Measurements from ENCODE around the gene ERAS.
"Not testable (repeated sequence)": the region's sequence is repeated elsewhere in the genome, so short reads cannot be mapped to it uniquely, and the experiment has no call there.

Gene ERAS

DNA sequence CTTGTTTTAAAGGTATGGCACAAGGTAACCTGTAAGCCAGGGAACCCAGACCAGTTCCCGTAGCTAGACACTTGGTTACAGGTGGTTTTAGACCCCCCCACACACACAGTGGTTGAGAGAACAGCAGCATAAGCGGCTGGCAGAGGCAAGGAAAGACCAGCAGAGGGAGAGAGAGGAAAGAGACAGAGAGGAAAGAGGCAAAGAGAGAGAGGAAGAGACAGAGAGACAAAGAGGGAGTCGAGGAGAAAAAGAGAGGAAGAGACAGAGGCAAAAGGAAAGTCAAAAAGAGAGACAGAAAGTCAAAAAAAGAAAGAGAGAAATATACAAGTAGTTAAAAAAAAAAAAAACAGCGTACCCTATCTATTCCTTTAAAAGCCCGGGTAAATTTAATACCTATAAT is 28.6 kb downstream of the ERAS start:
- Histone ChIP-seq H3K4me3 (ENCODE audit: low read length, poor library complexity, severe bottlenecking) (no peak overlapping the region), H4K20me1 (ENCODE audit: insufficient read depth, low read length, poor library complexity, severe bottlenecking) (no peaks in the 10 kb centered on the region), H3F3A (ENCODE audit: low read depth) (no peaks in the 10 kb centered on the region), H3K36me3 (ENCODE audit: insufficient read depth, low read length) (no peaks in the 10 kb centered on the region), H3K79me2 (ENCODE audit: insufficient read depth, low read length) (no peaks in the 10 kb centered on the region), H3K9ac (ENCODE audit: low read depth, low read length, poor library complexity, severe bottlenecking) (no peak overlapping the region), H3K4me1 (ENCODE audit: insufficient read depth, low read length, poor library complexity, severe bottlenecking) (no peaks in the 10 kb centered on the region), H3K9me3 (ENCODE audit: insufficient read depth, low read depth, low read length) (no peaks in the 10 kb centered on the region), H3K9me2 (replicated peaks; ENCODE audit: low read depth, low read length) (no peaks in the 10 kb centered on the region), H2AFZ (ENCODE audit: low read length) (no peak overlapping the region), H3K27me3 (ENCODE audit: insufficient read depth, low read length, poor library complexity, severe bottlenecking) (no peaks in the 10 kb centered on the region), H3K4me2 (ENCODE audit: low read depth, low read length, poor library complexity, severe bottlenecking) (no peak overlapping the region)
- TF ChIP-seq EZH2phosphoT487 (IDR thresholded peaks at IDR 0.05; ENCODE audit: borderline replicate concordance), result no peak
- TF ChIP-seq, protein P1, sequence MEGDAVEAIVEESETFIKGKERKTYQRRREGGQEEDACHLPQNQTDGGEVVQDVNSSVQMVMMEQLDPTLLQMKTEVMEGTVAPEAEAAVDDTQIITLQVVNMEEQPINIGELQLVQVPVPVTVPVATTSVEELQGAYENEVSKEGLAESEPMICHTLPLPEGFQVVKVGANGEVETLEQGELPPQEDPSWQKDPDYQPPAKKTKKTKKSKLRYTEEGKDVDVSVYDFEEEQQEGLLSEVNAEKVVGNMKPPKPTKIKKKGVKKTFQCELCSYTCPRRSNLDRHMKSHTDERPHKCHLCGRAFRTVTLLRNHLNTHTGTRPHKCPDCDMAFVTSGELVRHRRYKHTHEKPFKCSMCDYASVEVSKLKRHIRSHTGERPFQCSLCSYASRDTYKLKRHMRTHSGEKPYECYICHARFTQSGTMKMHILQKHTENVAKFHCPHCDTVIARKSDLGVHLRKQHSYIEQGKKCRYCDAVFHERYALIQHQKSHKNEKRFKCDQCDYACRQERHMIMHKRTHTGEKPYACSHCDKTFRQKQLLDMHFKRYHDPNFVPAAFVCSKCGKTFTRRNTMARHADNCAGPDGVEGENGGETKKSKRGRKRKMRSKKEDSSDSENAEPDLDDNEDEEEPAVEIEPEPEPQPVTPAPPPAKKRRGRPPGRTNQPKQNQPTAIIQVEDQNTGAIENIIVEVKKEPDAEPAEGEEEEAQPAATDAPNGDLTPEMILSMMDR (conservative IDR thresholded peaks at IDR 0.05; ENCODE audit: low read length), result peak; percentile 40

DNA sequence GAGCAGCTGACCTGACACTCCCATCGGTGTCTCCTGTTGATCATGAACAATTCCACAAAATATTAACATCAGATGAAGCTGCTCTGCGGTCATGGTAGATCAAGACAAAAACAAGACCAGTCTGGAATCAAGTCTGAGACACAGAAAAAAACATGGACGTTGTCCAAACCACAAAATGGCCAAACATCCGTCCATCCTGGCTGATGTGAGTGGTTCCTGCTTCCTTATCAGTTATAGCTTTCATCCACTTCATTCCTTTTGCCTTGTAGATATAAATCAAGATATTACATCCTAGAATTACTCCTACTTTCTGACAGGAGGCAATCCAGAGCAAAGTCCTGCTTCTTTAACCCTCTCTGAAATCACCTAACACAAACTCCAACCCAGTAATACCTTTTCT is 37.9 kb downstream of the ERAS start:
- Histone ChIP-seq H3K4me1 (ENCODE audit: insufficient read depth, low read length, poor library complexity, severe bottlenecking) (no peaks in the 10 kb centered on the region), H3K4me2 (ENCODE audit: low read depth, low read length, poor library complexity, severe bottlenecking) (no peak overlapping the region), H2AFZ (ENCODE audit: low read length) (no peak overlapping the region), H3K27me3 (ENCODE audit: insufficient read depth, low read length, poor library complexity, severe bottlenecking) (no peaks in the 10 kb centered on the region), H3K9me3 (ENCODE audit: insufficient read depth, low read depth, low read length) (no peaks in the 10 kb centered on the region), H3K9ac (ENCODE audit: low read depth, low read length, poor library complexity, severe bottlenecking) (no peak overlapping the region), H3F3A (ENCODE audit: low read depth) (no peaks in the 10 kb centered on the region), H3K36me3 (ENCODE audit: insufficient read depth, low read length) (no peaks in the 10 kb centered on the region), H3K9me2 (replicated peaks; ENCODE audit: low read depth, low read length) (no peaks in the 10 kb centered on the region), H4K20me1 (ENCODE audit: insufficient read depth, low read length, poor library complexity, severe bottlenecking) (no peaks in the 10 kb centered on the region), H3K79me2 (ENCODE audit: insufficient read depth, low read length) (no peaks in the 10 kb centered on the region), H3K4me3 (ENCODE audit: low read length, poor library complexity, severe bottlenecking) (no peak overlapping the region)
- TF ChIP-seq EZH2phosphoT487 (IDR thresholded peaks at IDR 0.05; ENCODE audit: borderline replicate concordance), result no peak
- TF ChIP-seq, protein P1 (conservative IDR thresholded peaks at IDR 0.05; ENCODE audit: low read length), result no peak

DNA sequence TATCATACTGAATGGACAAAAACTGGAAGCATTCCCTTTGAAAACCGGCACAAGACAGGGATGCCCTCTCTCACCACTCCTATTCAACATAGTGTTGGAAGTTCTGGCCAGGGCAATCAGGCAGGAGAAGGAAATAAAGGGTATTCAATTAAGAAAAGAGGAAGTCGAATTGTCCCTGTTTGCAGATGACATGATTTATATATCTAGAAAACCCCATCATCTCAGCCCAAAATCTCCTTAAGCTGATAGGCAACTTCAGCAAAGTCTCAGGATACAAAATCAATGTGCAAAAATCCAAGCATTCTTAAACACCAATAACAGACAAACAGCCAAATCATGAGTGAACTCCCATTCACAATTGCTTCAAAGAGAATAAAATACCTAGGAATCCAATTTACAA is 45.7 kb downstream of the ERAS start:
- H3K9me2 ChIP-seq (replicated peaks; ENCODE audit: low read depth, low read length); H3K4me1 ChIP-seq (ENCODE audit: insufficient read depth, low read length, poor library complexity, severe bottlenecking); H4K20me1 ChIP-seq (ENCODE audit: insufficient read depth, low read length, poor library complexity, severe bottlenecking); H3K79me2 ChIP-seq (ENCODE audit: insufficient read depth, low read length); H3K4me2 ChIP-seq (ENCODE audit: low read depth, low read length, poor library complexity, severe bottlenecking); H3K27me3 ChIP-seq (ENCODE audit: insufficient read depth, low read length, poor library complexity, severe bottlenecking); H3K9me3 ChIP-seq (ENCODE audit: insufficient read depth, low read depth, low read length); H3F3A ChIP-seq (ENCODE audit: low read depth); H2AFZ ChIP-seq (ENCODE audit: low read length); H3K36me3 ChIP-seq (ENCODE audit: insufficient read depth, low read length); H3K9ac ChIP-seq (ENCODE audit: low read depth, low read length, poor library complexity, severe bottlenecking); H3K4me3 ChIP-seq (ENCODE audit: low read length, poor library complexity, severe bottlenecking): not testable (repeated sequence)

GRCh38 chrX:48876944-48877343 is 50.6 kb downstream of the ERAS start:
- H3K4me3 ChIP-seq (ENCODE audit: low read length, poor library complexity, severe bottlenecking); H3K9me3 ChIP-seq (ENCODE audit: insufficient read depth, low read depth, low read length); H3K27me3 ChIP-seq (ENCODE audit: insufficient read depth, low read length, poor library complexity, severe bottlenecking); H3F3A ChIP-seq (ENCODE audit: low read depth); H3K9ac ChIP-seq (ENCODE audit: low read depth, low read length, poor library complexity, severe bottlenecking); H2AFZ ChIP-seq (ENCODE audit: low read length); H3K4me1 ChIP-seq (ENCODE audit: insufficient read depth, low read length, poor library complexity, severe bottlenecking); H3K36me3 ChIP-seq (ENCODE audit: insufficient read depth, low read length); H3K4me2 ChIP-seq (ENCODE audit: low read depth, low read length, poor library complexity, severe bottlenecking); H3K79me2 ChIP-seq (ENCODE audit: insufficient read depth, low read length); H4K20me1 ChIP-seq (ENCODE audit: insufficient read depth, low read length, poor library complexity, severe bottlenecking); H3K9me2 ChIP-seq (replicated peaks; ENCODE audit: low read depth, low read length): not testable (repeated sequence)

Data from Loucy (cell line).